ENCODE results near the gene FARSB.

- TF ChIP-seq, protein P1, sequence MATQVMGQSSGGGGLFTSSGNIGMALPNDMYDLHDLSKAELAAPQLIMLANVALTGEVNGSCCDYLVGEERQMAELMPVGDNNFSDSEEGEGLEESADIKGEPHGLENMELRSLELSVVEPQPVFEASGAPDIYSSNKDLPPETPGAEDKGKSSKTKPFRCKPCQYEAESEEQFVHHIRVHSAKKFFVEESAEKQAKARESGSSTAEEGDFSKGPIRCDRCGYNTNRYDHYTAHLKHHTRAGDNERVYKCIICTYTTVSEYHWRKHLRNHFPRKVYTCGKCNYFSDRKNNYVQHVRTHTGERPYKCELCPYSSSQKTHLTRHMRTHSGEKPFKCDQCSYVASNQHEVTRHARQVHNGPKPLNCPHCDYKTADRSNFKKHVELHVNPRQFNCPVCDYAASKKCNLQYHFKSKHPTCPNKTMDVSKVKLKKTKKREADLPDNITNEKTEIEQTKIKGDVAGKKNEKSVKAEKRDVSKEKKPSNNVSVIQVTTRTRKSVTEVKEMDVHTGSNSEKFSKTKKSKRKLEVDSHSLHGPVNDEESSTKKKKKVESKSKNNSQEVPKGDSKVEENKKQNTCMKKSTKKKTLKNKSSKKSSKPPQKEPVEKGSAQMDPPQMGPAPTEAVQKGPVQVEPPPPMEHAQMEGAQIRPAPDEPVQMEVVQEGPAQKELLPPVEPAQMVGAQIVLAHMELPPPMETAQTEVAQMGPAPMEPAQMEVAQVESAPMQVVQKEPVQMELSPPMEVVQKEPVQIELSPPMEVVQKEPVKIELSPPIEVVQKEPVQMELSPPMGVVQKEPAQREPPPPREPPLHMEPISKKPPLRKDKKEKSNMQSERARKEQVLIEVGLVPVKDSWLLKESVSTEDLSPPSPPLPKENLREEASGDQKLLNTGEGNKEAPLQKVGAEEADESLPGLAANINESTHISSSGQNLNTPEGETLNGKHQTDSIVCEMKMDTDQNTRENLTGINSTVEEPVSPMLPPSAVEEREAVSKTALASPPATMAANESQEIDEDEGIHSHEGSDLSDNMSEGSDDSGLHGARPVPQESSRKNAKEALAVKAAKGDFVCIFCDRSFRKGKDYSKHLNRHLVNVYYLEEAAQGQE (tag by site-specific recombination; IDR thresholded peaks at IDR 0.05) = no peak
- TF ChIP-seq CTCF (tag by site-specific recombination; IDR thresholded peaks at IDR 0.05) = no peak
- TF ChIP-seq ZNF704 (tag by site-specific recombination; IDR thresholded peaks at IDR 0.05) = no peak
These were observed 33.4 kb upstream of the FARSB start for GRCh38 chr2:222689322-222689721.

Data from HEK293 (cell line).